Middle frontal gyrus (tissue), 1 donor: ENCODE data around the gene SAMD4A.

Experiments used
- DNase-seq: peaks from one replicate; pipeline ENCODE4 v3.0.0-alpha.2; 2015; ENCODE audit warnings: low spot score; ENCODE audit errors: extremely low spot score

Gene SAMD4A

DNA sequence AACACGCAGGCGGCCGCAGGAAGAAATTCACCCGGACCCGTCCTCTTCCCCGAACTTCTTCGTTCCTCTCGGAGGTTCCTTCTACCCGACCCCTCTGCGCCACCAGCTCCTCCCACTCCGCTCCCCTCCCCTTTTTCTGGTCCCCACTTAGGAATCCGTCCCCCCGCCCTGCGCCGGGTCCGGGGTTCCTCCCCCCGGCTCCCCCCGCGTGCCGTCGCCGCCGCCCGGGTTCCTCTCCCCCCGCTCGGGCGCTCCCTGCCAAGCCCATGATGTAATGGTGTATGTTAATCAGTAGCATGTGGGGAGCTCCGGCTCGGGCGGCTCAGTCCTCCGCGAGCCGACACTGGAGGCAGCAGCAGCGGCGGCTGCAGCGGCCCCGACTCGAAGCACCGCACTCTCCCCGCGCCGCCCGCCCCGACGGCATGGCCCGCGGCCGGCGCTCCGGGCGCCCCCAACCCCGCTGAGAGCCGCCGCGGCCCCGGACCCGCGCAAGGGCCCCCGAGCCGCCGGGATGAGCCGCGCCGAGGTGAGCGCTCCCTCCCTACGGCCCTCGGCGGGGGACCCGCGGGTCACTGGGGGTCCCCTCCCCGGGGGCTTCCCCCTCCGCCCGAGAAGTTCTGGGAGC lies 1.0 kb upstream of the SAMD4A start:
- DNase-seq: peak; percentile 56

DNA sequence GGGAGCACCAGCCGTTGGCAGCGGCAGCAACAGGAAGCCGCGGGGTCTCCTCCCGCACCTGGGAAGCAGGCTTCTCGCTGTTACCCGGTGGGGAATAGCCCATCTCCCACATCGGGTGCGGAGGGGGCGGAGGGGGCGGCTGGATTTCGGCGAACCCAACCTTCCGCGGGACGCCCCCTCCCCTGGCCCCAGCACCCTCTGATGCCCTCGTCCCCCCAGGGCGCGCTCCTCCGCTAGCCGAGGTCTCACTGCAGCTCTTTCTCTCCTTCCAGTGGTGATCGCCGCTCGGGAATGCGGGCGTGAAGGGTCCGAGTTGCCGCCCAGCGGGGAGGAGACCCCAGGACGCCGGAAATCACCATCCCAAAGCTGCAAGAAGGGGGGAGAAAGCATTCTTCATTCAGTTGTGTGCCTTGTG lies 303 bp downstream of the SAMD4A start:
- DNase-seq: no peak

DNA sequence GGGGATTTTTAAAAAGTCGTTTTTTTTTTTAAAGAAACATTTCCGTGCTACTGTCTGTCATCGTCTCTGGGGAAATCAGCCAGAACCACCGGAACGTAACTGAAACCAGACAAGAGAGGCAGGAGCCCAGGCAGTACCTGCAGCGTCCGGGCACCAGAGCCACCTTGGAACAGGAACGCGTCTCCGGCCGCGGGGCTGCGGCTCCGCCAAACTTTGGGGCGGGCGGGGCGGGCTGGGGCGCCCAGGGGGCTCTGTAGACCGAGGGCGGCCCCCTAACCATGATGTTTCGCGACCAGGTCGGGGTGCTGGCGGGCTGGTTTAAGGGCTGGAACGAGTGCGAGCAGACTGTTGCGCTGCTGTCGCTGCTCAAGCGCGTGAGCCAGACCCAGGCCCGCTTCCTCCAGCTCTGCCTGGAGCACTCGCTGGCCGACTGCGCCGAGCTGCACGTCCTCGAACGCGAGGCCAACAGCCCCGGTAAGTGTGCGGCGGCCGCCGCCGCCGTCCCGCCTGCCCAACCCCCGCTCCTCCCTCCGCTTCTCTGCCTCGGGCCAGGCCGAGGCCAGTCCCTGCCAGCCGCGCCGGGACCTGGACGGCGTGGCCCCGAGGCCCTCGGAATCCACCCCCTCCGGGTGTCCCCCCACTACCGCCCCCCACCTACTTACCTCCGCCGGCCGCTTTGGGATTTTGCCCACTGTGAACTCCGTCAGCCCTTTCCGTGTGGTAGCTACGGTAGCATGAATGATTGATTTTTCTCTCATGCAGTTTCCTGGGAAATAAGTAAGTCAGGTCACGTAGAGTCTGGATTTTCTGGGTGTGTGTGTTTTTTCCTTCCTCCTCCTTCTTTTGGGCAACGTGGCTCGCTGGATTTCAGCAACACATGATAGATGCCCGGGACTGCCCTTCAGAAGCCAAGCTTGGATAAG lies 972 bp downstream of the SAMD4A start:
- DNase-seq: no peak

DNA sequence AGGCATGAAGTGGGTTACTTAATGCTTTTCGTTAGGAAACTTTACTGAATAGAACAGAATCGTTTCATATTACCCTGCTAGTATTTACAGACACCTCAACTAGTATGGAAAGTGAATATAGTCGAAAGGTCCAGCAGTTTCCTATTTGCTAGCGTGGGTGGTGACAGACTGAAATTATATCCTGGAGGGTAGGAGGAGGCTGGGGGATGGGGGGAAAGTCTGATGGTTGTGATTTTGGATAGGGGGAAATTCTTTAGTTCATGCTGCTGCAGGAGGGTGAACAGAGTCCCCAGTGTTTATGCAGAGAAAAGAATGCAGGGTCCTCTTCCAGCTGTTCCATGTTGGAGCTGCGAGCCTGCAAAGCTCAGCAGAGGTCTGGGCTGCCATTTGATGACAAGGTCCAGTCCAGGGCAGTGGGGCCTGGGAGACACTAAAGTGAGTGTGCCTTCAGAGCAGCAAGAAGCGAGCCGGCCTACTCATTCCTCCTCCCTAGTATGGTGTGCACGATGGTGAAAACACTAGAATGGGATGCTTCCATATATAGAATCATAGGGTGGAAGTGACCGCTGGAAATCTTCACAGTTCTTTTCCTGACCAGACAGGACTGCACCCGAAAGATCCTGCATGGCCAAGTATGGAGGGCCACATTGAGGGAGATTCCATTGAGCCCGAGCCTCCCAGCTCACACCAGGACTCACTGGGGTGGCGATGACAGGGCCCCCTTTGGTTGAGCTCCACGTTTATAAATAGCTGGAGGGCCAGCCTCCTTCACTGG lies 2.1 kb downstream of the SAMD4A start:
- no peak for DNase-seq

DNA sequence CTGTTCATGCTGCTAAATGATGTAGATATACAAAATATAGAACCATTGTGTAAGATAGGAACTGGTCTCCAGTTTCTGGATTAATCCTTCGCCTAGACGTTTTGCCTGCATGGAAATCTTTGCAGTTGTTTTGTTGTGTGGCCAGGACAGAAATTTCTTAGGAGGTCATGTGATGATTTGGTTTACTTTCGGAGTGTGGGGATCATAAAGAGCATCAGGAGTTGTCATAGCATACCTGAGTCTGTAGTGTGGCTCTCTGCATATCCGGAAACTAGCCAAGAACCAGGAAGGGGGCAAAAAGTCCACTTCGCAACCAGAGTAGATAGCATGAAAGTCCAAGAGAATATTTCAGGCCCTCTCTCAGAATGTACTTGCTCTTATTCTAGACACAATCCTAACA lies 3.1 kb downstream of the SAMD4A start:
- no peak for DNase-seq

DNA sequence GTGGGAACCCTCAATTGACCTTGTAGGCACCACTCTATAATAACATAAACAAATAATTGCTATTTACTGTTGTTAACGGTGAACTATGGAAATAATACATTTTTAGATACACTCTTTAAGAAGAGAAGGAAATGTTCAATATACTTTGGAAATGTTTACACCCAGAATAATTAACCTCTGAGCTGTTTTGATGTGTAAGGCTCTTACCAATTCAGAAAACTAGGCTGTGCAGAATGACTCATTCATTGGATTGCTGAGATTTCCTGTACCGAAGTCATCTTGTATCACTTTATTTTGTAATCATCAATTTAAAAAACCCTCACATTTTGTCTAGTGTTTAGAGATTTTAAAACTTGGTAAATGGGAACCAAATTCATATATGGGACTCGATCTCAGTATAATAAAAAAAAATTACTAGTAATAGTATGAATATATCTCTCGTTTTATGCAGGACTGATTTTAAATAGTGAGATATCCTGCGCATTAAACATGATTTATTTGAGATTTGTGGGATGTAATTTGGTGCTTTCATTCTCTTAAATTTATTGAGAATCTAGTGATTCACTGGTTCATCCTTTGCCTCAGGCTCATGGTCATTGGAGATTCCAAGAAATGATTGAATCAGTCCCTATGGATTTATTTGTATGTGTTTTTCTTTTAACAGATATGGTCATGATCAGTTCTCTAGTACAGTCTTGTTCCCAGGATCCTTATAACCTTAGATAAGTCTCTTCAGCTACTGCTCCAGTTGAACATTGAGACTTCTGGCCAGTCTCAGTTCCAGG lies 3.9 kb downstream of the SAMD4A start:
- DNase-seq: no peak

DNA sequence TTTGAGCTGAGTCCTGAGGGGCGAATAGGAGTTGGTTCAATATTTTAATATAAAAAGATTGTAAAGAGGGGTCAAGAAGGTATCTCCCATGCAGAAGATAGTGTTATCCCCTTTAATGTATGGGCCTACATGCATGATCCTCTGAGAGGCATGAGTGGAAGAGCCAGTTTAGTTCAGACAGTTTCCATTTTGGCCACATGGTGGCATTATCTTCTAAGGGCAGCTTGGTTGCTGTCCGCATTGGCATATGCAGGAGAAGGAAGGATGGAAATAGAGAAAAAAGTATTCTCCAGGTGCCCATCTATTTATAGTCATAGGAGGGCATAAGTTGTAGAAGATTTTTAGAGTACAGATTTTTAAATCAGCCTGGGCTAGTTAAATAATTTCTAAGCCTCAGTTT lies 5.4 kb downstream of the SAMD4A start:
- DNase-seq: no peak

DNA sequence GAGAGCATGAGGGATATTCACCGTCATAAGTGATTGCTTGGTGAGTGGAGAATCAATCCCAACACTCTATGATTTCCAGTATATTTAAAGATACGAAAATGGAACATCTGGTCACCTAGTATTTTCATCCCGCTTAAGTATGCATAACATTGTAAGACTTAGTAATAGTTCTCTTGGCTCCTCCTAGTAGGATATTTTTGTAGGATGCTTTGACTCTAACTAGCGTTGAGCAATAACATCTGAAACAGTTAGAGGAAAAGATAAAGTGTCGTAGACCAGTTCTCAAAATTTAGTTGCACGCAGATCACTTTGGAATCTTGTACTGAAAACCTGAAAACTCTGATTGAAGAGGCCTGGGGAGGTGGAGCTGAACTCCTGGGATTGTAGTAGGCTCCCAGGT lies 7.6 kb downstream of the SAMD4A start:
- no peak for DNase-seq

DNA sequence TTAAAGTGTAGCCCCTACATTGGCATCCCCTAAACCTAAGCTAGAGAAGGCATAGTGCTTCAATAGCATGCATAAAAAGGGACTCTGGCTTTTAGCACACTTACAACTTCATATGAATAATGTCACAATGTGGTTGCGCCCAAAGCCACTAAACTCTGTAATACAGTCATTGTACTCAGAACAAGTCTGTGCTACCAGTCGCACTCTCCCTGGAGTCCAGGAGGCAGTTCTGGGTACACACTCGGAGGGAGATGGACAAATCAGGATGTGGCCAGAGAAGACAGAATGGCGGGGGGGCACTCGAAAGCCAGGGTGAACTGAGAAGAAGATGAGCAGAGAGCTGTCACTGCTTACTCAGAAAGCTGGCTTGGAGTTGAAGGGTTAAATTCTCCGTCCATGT lies 10.6 kb downstream of the SAMD4A start:
- DNase-seq: no peak

DNA sequence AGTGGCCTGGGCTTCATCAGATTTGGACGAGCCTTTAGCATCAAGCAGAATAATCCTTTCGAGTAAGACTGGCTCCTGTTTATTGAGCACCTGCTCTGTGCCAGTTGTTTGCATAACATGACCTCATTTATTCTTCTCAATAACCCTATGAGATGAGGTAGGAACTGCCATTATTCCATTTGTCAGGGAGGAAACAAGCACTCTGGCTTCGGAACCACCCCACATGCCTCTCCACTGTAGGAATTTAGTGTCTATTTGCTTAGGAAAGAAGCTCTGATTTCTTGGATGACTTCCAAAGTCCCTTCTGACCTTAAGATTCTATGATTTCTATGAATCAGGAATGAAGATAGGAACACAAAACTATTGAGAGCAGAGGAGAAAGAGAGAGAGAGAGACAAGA lies 11.0 kb downstream of the SAMD4A start:
- no peak for DNase-seq

DNA sequence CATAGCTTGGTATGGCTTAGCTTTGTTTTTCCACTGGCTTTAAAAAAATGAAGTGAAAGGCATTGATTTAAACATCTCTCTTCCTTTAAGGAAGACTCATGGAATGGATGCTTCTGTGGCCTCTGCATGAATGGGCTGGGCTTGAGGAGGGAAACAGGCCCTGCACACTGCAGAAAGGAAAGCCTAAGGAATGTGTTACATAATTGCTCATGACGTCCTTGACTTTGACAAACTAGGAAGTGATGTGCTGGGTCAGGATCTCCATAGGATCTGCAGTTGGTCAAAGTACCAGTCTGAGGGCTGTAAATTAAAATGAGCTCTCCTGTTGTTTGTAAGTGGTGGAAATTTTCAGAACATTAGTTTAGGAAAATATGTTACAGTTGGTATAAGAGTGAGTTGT lies 12.7 kb downstream of the SAMD4A start:
- DNase-seq: no peak

DNA sequence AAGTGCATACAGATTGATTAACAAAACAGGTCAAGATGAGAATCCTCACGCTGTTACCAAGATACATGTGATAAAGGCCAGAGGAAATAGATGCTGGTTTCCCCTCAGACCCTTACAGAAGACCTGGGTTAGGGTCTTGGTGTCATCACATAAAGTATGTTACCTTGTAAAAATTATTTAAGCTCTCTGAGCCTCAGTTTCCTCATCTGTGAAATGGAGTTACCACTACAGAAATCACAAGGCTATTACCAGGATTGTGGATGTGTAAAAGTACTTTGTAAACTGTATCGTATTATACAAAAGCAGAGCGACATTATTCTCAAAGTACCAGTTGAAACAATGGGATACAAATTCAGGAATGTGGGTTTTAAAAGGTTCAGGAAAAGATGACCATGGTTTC lies 14.0 kb downstream of the SAMD4A start:
- DNase-seq: no peak

DNA sequence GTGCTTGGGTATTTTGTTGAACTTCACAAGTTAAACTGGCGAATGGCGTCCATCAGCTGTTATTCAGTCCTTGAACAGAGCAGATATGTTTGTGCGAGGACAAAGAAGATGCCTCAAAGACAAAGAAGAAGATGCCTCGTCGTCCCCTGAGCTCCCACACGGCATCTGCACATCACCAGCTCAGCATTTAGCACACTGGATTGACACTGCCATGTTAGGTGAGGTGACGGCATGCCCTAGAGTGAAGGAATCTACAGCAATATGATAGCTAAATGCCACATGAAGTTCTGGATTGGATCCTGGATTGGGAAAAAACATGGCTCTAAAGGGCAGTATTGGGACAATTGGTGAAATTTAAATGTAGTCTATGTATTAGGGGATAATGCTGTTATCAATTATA lies 15.4 kb downstream of the SAMD4A start:
- no peak for DNase-seq

DNA sequence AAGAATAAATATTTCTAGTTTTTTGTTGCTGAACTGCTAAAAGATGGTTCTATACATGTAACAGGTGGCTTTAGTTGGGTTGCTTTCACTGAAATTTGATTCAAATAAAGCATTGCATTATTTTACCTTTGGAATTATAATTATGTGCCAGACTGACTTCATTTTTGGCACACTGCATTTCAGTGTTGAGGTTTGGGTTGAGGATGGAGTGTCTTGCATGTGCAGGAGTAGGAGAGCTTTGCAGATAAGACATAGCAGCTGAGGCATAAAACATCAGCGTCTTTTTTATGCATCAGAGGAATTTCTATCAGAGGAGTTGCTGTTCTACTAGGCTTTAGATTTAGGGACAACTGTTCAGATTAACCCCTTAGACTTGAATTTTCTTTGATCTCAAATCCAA lies 17.2 kb downstream of the SAMD4A start:
- no peak for DNase-seq

DNA sequence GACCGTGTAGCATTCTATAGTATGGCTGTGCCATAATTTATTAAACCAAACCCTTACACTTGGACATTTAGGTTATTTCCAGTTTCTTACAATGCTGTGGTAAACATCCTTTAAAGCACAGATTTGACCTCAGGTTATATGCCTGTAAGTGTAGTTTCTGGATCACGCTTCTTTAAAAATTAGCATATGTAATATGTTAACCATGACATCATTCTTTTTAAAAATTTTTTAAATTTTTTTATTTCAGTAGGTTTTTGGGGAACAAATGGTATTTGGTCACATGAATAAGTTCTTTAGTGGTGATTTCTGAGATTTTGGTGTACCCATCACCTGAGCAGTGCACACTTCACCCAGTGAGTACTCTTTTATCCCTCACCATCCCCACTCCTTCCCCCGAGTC lies 18.3 kb downstream of the SAMD4A start:
- no peak for DNase-seq

DNA sequence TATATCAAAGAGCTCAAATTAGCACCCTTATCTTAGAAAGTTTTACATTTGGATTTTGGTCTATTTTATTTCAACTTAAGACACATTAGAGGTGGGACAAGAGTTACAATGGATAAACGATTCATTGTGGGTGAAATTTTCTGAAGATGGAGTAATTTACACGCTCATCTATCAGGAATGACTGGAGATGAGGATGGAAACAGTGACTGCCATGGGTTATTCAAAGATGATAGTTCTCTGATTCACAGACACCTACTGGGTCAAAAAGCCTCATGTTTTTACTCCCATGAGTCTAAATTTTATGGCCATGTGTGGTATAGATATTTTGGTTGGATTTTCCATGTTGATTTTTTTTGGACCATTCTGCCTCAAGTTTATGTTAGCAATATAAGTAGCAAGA lies 22.1 kb downstream of the SAMD4A start:
- no peak for DNase-seq

DNA sequence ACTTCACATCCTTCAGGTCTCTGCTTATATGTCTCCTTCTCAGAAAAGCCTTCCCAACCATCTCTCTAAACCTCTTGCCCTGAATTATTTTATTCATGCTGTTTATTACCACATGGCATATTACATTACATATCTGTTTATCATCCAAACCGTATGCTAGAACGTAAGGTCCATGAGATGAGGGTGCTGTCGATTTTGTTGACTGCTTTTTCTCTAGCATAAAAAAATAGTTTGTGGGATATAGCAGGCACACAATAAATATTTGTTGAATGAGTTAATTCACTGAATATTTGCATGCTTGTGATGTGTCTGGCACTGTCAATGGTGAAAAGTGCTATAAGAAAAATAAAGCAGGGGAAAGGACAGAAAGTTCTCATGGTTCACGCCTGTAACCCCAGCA lies 22.9 kb downstream of the SAMD4A start:
- DNase-seq: no peak

DNA sequence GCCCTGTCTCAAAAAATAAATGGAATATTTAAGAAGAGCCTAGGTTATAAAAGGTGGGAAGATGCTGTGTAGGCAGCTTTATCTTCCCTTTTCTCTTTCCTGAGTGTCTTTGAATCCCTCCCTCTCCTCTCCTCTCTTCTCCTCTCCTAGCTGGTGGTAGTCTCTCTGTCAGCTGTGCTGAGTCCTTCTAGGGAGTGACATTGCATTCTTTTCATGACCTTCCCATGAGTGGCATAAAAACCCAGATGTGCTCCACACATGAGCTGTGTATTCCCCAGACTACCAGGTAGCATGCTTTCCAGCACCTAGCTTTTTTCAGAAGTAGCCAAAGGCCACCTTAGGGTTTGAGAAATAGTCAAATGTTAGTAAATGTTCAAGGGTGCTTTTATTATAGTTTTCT lies 23.6 kb downstream of the SAMD4A start:
- DNase-seq: no peak

DNA sequence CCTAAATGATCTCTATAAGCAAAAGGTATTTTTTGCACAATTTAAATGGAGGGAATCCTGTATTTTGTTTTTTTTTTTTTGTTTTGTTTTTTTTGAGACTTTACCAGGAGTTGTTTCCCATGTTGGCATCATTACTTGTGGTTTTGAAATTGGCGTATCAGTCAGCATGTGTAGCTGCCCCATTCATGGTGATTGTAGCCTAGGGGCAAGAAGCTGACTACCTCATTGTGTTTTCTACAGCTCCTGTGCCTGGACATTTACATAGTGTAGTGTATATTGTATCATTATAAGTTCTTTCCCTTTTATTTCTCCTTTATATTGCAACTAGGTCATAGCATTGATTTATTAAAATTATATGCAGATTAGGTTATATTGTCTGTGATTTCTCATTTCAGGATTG lies 24.5 kb downstream of the SAMD4A start:
- no peak for DNase-seq

DNA sequence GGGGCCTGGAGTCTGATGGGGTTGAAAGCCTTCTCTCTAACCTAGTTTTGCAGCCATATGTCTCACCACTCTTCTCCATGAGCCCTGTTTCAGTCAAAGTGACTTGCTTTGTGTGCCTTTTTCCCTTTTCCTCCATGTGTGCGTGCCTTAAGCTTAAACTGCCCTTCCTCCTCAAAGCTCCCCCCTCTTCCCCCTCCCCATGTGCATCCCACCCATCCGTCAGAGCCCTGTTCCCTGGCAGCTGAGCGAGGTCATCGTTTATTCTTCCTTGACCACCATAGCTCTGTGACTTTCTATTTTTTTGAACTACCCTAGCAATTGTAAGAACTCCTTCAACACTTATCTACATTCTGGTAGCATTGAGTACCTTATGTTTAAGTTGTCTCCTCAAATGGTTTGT lies 24.9 kb downstream of the SAMD4A start:
- no peak for DNase-seq

DNA sequence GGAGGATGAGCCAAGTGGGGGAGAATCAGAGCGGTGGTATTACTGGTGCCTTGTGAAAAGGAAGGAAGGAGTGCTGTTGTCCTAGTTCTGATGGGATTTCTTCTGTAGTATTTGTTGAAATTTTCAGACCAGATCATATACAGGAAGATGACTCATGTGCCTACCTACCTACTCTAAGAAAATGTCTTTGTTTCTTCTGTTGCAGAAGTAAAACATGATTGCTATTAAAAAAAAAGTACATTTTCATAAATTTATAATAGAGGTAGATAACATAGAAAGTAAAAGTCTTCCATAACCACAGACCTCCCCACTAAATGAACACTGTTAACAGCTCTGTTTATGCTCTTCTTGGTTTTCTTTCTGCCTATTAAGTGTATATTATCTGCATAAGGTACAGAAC lies 26.9 kb downstream of the SAMD4A start:
- DNase-seq: no peak
